Inflammatory macrophage treated with lipopolysaccharide for 1 hour (primary cell): ENCODE measurements around the gene HRH1.
"Not testable (repeated sequence)": the region's sequence is repeated elsewhere in the genome, so short reads cannot be mapped to it uniquely, and the experiment has no call there.

Experiments
- DNase-seq, 2 donors: peaks; one replicate each; pipeline ENCODE4 v3.0.0-alpha.2; 2020 to 2022

Gene HRH1, protein sequence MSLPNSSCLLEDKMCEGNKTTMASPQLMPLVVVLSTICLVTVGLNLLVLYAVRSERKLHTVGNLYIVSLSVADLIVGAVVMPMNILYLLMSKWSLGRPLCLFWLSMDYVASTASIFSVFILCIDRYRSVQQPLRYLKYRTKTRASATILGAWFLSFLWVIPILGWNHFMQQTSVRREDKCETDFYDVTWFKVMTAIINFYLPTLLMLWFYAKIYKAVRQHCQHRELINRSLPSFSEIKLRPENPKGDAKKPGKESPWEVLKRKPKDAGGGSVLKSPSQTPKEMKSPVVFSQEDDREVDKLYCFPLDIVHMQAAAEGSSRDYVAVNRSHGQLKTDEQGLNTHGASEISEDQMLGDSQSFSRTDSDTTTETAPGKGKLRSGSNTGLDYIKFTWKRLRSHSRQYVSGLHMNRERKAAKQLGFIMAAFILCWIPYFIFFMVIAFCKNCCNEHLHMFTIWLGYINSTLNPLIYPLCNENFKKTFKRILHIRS

DNA sequence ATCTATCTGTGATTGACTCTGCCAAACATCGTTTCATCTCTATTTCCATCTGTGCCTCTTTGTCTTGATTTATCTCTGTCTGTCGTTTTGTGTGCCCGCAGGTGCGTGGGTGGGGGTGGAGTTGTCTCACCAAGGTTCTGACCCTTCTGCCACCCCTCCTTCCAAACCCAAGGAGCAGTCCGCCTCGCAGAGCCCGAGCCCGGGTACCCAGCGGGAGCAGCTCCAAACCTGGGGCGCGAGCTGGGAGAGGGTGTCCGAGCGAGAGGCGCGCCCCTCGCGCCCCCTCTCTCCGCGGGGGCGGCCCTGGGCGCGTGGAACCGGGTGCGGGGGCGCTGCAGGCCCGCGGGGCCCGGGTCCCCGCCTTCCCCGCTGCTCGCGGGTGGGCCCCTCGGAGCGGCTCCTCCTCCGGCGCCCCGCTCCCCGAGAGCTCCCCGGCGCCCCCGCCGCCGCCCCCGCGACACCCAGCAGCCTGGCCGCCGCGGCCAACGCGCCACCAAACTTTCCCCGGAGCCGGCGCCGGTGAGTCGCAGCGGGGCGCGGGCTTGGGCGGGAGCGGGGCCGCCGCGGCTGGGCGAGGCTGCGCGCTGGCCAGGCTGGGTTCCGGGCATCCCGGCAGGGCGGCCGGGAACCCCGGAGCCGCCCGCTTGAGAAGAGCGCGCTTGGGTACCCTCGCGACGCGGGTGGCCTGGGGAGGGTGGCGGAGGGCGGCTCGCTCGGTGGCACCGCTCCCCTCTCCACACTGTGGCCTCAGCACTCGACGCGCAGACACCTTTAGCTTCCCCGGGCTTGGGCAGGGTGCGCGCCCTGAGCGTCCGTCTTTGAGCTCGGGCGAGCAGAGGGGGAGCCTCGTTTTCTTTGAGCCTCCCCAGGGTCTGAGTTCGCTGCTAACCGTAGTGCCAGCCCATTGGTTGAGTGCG is at the start of gene HRH1:
Gene HRH1, plus strand, starts transcription at position 458 of the 917 bp plus-strand sequence. CDS start 104,545 bp downstream, outside the sequence.
- DNase-seq: no peak

GRCh38 chr3:11113316-11113715 is 41.0 kb upstream of the HRH1 start:
- not testable (repeated sequence) for DNase-seq

DNA sequence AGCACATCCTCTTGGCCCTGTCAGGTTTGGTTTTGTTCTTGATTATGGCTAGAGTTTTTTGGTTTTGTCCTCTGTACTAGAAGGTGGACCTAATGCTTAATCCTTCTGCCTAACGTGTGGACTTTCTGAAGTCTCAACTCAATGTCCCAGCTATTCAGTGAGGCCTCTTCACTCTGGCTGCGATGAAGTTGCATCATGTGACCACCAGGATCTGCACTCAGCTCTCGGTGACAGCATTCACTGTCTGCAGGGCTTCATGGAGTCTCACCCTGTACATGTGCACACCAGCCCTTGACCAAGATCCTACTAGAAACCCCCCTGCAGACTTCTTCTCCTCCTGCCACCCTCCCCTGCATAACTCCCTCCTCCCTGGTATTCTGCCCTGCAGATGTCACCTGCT is 38.7 kb upstream of the HRH1 start:
- DNase-seq: no peak

- no peak for DNase-seq
Observed at GRCh38 chr3:11116336-11117059, 37.8 kb upstream of the HRH1 start.

- no peak for DNase-seq
Observed at GRCh38 chr3:11117591-11117990, 36.7 kb upstream of the HRH1 start.

GRCh38 chr3:11118181-11118682 is 36.1 kb upstream of the HRH1 start:
- no peak for DNase-seq

DNA sequence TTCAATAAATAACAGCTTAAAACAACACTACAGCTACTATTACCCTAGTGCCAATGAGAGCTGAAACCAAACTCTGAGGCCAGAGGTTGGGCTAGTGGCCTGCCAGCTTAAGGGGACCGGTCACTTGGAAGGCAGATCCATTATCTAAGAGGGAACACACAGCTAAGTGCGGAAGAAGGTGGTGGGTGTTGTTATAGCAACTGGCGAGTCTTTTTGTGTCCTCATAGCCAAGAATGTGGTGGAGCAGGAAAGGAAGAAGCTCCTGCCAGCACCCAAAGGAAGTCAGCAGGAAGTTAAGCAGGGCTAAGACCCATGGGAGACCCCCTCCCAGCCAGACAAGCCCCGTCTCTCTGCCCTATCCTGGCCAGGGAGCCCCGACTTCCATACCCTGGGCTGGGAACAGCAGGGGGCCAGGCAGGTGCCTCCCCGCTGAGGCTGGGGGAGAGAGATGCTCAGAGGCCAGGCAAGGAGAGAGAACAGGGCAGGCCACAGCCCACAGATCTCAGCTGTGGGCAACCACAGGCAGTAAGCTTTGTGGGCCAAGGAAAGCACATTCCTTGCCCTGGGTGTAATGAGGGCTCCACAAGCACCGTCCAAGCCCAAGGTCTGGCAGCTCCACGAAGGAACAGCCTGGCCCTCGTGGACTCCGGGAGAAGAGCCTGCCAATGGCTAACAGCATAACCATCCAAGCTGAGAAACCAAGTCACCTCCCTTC is 34.0 kb upstream of the HRH1 start:
- DNase-seq: peak; percentile 5 to 19

GRCh38 chr3:11126653-11127052 is 27.6 kb upstream of the HRH1 start:
- no peak for DNase-seq

GRCh38 chr3:11128682-11129632 is 25.3 kb upstream of the HRH1 start:
- no peak for DNase-seq

GRCh38 chr3:11130385-11130784 is 23.9 kb upstream of the HRH1 start:
- DNase-seq: no peak

DNA sequence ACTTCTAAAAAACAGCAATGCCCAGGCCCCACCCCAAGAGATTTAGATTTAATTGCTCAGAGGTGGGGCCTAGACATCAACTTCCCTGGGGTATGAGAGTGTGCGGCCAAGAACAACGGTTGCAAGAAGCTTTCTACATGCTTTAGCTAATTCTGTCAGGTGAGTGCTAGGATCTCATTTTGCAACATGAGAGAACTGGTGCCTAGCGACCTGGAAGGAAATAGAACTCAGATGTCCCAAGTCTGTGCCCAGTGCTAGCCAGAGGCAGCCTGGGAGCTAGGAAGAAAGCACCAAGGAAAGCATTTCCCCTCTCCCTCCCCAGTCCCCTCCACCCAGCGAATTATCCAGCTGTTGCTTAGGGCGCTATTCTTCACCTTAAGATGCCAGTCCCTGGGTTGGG is 22.9 kb upstream of the HRH1 start:
- DNase-seq: no peak

GRCh38 chr3:11131886-11132285 is 22.4 kb upstream of the HRH1 start:
- not testable (repeated sequence) for DNase-seq

DNA sequence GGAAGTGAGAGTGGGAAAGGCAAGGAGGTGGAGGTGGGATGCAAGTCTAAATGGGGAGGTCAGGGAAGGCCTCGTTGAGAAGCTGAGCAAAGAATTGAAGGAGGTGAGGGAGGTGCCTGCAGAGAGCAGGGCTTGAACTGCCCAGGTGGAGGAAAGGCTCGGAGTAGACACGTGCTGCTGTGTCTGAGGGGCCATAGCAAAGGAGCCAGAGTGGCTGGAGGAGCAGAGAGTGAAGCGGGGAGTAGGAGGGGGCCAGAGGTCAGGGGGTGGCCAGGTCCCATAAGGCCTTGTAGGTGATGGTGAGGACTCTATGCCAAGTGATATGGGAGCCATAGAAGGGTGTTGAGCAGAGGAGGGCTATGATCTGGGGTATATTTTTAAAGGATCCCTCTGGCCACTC is 21.4 kb upstream of the HRH1 start:
- DNase-seq: no peak

DNA sequence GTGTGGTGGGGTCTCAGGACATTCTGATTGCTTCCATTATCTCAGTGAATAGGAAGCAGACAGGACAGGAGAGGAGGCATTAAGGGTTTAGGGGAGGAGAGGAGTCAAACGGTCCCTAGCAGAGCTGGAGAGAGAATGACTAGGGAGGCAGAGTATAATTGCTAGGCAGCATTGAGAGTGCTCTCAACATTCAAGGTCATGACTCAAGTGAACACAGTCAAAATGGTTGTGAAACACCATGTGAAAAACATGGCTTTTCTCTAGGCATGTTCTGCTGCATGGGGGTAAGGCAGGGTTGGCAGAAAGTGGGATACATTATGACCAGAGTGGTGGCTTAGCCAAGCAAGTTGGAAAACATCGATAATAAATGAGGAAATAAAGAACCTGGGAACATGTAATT is 19.5 kb upstream of the HRH1 start:
- DNase-seq: no peak

DNA sequence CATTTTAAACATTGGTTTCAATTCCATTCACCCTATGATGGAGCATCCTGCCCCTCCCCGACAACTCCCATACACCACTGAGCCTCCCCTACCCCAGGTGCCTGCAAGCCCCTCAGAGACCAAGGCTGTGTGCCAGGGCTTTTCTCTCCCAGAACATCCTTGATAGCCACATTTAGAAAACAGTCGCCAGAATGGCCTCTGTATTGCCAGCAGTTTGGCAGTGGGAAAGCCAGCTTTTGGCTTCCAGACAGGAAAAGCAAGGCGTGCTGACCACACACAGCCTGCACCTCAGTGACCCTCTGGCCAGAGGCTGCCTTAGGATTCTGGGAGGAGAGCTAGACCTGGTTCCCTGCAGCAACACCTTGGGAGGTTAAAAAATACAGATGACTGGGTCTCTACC is 18.2 kb upstream of the HRH1 start:
- no peak for DNase-seq

DNA sequence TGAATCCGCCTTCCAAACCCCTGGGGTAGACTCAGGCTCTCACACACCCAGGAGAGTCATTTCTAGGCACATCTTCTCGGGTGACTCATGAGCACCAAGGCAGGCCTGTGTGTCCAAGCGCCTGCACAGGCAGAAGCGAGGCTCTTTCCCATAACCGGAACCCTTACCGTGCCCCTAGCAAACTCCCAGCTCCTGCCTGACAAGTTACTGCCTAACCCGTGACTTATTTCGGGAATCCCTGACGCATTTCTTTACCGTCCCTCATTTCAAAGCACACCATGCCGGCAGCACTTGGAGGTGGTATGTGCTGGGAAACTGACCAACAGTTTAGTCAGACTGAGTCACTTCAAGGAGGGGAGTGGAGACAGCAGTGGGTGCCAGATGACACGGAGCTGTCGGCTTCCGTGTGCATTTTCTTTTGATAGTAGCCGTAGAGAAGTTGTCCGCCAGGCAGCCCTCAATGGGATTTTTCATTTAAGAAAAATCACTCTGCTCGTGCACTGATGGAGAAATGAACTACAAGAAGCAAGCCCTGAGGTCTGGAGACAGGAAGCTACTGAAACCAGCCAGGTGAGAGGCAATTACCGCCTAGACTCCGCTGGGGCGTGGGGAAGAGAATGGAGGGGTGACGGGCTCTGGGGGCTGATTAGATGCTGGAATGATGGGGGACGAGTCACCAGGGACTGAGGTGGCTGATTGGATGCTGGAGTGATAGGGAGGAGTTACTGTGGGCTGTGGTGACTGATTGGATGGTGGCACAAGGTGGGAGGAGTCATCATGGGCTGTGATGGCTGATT is 17.3 kb upstream of the HRH1 start:
- DNase-seq: no peak

GRCh38 chr3:11137627-11137959 is 16.7 kb upstream of the HRH1 start:
- DNase-seq: no peak

DNA sequence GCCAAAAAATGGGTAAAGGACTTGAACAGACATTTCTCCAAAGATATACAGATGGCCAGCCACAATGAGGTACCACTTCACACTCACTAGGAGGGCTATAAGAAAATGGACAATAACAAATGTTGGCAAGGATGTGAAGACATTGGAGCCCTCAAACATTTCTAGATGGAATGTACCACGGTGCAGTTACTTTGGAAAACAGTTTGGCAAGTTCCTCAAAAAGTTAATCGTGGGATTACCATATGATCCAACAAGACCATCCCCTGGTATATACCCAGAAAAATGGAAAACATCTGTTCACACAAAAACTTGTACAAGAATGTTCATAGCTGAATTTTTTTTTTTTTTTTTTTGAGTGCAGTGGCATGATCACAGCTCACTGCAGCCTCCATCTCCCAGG is 15.9 kb upstream of the HRH1 start:
- DNase-seq: no peak

DNA sequence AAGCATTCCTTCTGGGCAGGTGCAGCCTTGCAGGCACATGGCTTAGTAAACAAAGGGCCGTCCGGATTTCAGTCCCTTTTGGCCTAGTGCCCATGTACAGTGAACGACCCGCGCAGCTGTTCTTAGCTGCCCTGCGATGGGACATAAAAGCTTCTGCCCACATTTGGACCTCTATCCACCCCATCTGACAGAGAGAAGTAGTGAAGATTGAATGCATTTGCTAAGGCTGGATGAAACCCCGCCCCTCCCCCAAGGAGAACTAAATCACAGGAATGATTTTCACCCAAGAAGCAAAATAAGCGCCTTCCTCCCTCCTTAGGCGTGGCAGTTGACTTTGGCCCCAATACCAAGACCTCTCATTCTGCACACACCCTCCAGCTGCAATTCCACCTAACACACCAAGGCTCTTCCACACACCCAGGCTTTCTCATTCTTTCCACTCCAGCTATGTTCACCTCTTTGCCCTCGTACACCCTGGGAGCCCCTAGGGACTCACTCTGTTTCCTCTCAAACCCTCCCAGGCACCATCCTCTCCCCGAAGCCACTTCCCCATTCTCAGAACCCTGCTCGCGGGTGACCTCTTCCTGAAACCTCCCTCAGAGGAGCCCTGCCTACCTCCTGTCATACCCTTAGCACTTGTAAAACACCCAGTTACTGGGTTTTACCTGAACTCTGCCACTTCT is 14.1 kb upstream of the HRH1 start:
- peak; percentile 33 to 71 for DNase-seq

GRCh38 chr3:11140713-11141104 is 13.6 kb upstream of the HRH1 start:
- no peak for DNase-seq
